K562 (cell line): Measurements from ENCODE around the gene TRIM25. TPM values are rescaled to one million over a fixed set of nuclear protein-coding genes. Genes with fewer than 3 reads are reported as not detected.

Experiments
- ADNP ChIP-seq: fragments of 200-800 bp; sonication (Bioruptor generic); IDR thresholded peaks from 2 replicates; pipeline ENCODE4 v1.6.1; 2016; ENCODE audit warnings: missing genetic modification characterization, missing compliant biosample characterization
- CREM ChIP-seq: IDR thresholded peaks from 2 replicates; pipeline ENCODE4 v1.6.1; 2014; ENCODE audit warnings: antibody characterized with exemption, low read depth
- EGR1 ChIP-seq: fragments of 450-650 bp; conservative IDR thresholded peaks from 2 replicates; pipeline ENCODE4 v1.6.1; 2017; ENCODE audit warnings: mild to moderate bottlenecking
- ETS1 ChIP-seq: conservative IDR thresholded peaks from 2 replicates; pipeline ENCODE4 v1.6.1; 2011; ENCODE audit warnings: low read depth, mild to moderate bottlenecking, low read length; ENCODE audit not compliant: control insufficient read depth
- ETS2 ChIP-seq: IDR thresholded peaks from 2 replicates; pipeline ENCODE4 v1.6.1; 2016; ENCODE audit warnings: borderline replicate concordance, missing genetic modification characterization, mild to moderate bottlenecking, moderate library complexity, missing compliant biosample characterization; ENCODE audit not compliant: poor library complexity, severe bottlenecking
- MGA ChIP-seq: fragments of 450-650 bp; IDR thresholded peaks from 2 replicates; pipeline ENCODE4 v1.6.1; 2016; ENCODE audit warnings: mild to moderate bottlenecking, moderate library complexity
- MYNN ChIP-seq, 2 experiments: sonication (generic); formaldehyde crosslinking in 1 of 2; IDR thresholded peaks; 2 replicates each; pipeline versions ENCODE4 v1.5.0 to v1.6.1; 2016 to 2020; ENCODE audit warnings: antibody characterized with exemption in 1 of 2, missing genetic modification reagents in 1 of 2
- PYGO2 ChIP-seq: fragments of 450-650 bp; IDR thresholded peaks from 2 replicates; pipeline ENCODE4 v1.6.1; 2016; ENCODE audit warnings: mild to moderate bottlenecking, missing genetic modification characterization, moderate library complexity, missing compliant biosample characterization
- SETDB1 ChIP-seq: IDR thresholded peaks from one replicate; pipeline ENCODE4 v1.6.1; 2012; ENCODE audit warnings: low read length, control low read depth, inconsistent platforms
- SREBF1 ChIP-seq: fragments of 150-350 bp; IDR thresholded peaks from 2 replicates; pipeline ENCODE4 v1.6.1; 2014; ENCODE audit warnings: antibody characterized with exemption, low read depth, low read length, borderline replicate concordance
- YBX1 ChIP-seq: fragments of 450-650 bp; IDR thresholded peaks from 2 replicates; pipeline ENCODE4 v1.7.1; 2016; ENCODE audit warnings: mild to moderate bottlenecking
- ZBTB49 ChIP-seq: sonication (generic); formaldehyde crosslinking; IDR thresholded peaks from 2 replicates; pipeline ENCODE4 v1.8.0; 2022; ENCODE audit warnings: missing genetic modification reagents, mild to moderate bottlenecking, borderline replicate concordance
- ZNF707 ChIP-seq: fragments of 250-450 bp; sonication (Bioruptor Pico); conservative IDR thresholded peaks from 2 replicates; pipeline ENCODE4 v1.8.0; 2022; ENCODE audit warnings: inconsistent platforms, mild to moderate bottlenecking, moderate library complexity
- polyA plus RNA-seq, 8 experiments: library from polyadenylated mRNA; depleted of rRNA in 4 of 8; stranded (reverse) in 5 of 8; unstranded in 3 of 8; fragments of >200 nt; fragmentation: Nextera tagmentation in 2 of 8; fragmentation: Illumina TruSeq in 1 of 8; extraction: Ambion mirVana in 2 of 8; extraction: Trizol in 1 of 8; gene quantifications; 2 replicates each; pipeline versions ENCODE4 v1.2.1 to v1.2.3, GENCODE V29; 2011 to 2014; ENCODE audit warnings: inconsistent platforms in 1 of 8, missing spikeins in 1 of 8
- total RNA-seq, 7 experiments: library from RNA; depleted of rRNA in 6 of 7; stranded (reverse); fragments of >200 nt in 6 of 7; fragmentation: Illumina TruSeq in 2 of 7; extraction: Trizol in 2 of 7; gene quantifications; 2 replicates each; pipeline versions ENCODE4 v1.2.1 to v1.2.3, GENCODE V29; 2011 to 2021; ENCODE audit warnings: low replicate concordance in 1 of 7

The TRIM25 gene
- total and polyA plus RNA-seq, 9 of the 15 experiments (the other 6 are each of a cell fraction or from before 2014, with no cell fraction given), result 5.9 to 49.5 (median 24.5) TPM

GRCh38 chr17:56876766-56877179 is 37.1 kb downstream of the TRIM25 start (continued):
- peak; percentile 54; the same call in 1 of the 2 replicates for TF ChIP-seq MGA
- TF ChIP-seq ETS2 (tag), result no peak
- TF ChIP-seq EGR1, result no peak
- TF ChIP-seq YBX1, result no peak
- TF ChIP-seq ZBTB49 (CRISPR knock-in tag), result no peak
- no peak for TF ChIP-seq ZNF707 (CRISPR knock-in tag)
- no peak for TF ChIP-seq ETS1
- TF ChIP-seq PYGO2 (tag), result no peak
- no peak for TF ChIP-seq MYNN (IDR thresholded peaks at IDR 0.05)
- TF ChIP-seq MYNN (CRISPR knock-in tag; IDR thresholded peaks at IDR 0.05), result no peak
- TF ChIP-seq CREM, result peak; percentile 49; the same call in 1 of the 2 replicates
- no peak for TF ChIP-seq ADNP
- TF ChIP-seq SETDB1, result no peak
- TF ChIP-seq SREBF1, result no peak
